HepG2 (cell line): ENCODE data around the gene CHEK1. TPM values are rescaled to one million over a fixed set of nuclear protein-coding genes. Genes with fewer than 3 reads are reported as not detected.
A peak's percentile ranks its signal among the peaks of the same experiment; 100 is the strongest.

ENCODE experiments used
- NR1H2 ChIP-seq: sonication (generic); formaldehyde crosslinking; IDR thresholded peaks from 2 replicates; pipeline ENCODE4 v1.8.1; 2022; ENCODE audit warnings: low read depth, missing genetic modification reagents, borderline replicate concordance
- SSRP1 ChIP-seq: IDR thresholded peaks from 2 replicates; pipeline ENCODE4 v1.6.1; 2016; ENCODE audit warnings: control low read depth
- ZBTB7A ChIP-seq: sonication (generic); formaldehyde crosslinking; IDR thresholded peaks from 2 replicates; pipeline ENCODE4 v1.8.0; 2022; ENCODE audit warnings: mild to moderate bottlenecking, missing genetic modification reagents
- ZNF20 ChIP-seq: sonication (generic); formaldehyde crosslinking; IDR thresholded peaks from 2 replicates; pipeline ENCODE4 v1.4.0; 2020; ENCODE audit warnings: mild to moderate bottlenecking, moderate library complexity, missing genetic modification reagents
- ZNF337 ChIP-seq: sonication (generic); formaldehyde crosslinking; IDR thresholded peaks from 2 replicates; pipeline ENCODE4 v1.5.1; 2020; ENCODE audit warnings: missing genetic modification reagents, low read depth, mild to moderate bottlenecking, borderline replicate concordance
- ZNF407 ChIP-seq: sonication (generic); formaldehyde crosslinking; IDR thresholded peaks from one replicate; pipeline ENCODE4 v1.5.1; 2020; ENCODE audit warnings: mild to moderate bottlenecking, missing genetic modification reagents; ENCODE audit errors: not compliant biosample characterization
- ZNF451 ChIP-seq: sonication (generic); formaldehyde crosslinking; IDR thresholded peaks from 2 replicates; pipeline ENCODE4 v1.5.0; 2020; ENCODE audit warnings: mild to moderate bottlenecking, missing genetic modification reagents
- ZSCAN29 ChIP-seq: sonication (generic); formaldehyde crosslinking; conservative IDR thresholded peaks from 2 replicates; pipeline ENCODE4 v1.4.0; 2020; ENCODE audit warnings: mild to moderate bottlenecking, missing genetic modification reagents
- polyA plus RNA-seq, 8 experiments: library from polyadenylated mRNA; depleted of rRNA in 3 of 8; stranded (reverse) in 7 of 8; unstranded in 1 of 8; fragments of >200 nt; fragmentation: Illumina TruSeq in 4 of 8; extraction: Trizol in 4 of 8; gene quantifications; 2 replicates each; pipeline versions ENCODE4 v1.2.1 to v1.2.3, GENCODE V29; 2011 to 2016; ENCODE audit warnings: low read depth in 4 of 8, missing spikeins in 1 of 8, mixed read lengths in 1 of 8; ENCODE audit not compliant: insufficient read depth in 1 of 8
- total RNA-seq, 5 experiments: library from RNA; depleted of rRNA; stranded (reverse); fragments of >200 nt; fragmentation: Illumina TruSeq; extraction: Trizol; gene quantifications; 2 replicates each; pipeline ENCODE4 v1.2.3, GENCODE V29; 2016; ENCODE audit warnings: low read depth in 1 of 5
- TF ChIP-seq, protein P1 (sequence below): sonication (generic); formaldehyde crosslinking; IDR thresholded peaks from 2 replicates; pipeline ENCODE4 v1.5.1; 2020; ENCODE audit warnings: mild to moderate bottlenecking, missing genetic modification reagents
- TF ChIP-seq, protein P2 (sequence below): sonication (generic); formaldehyde crosslinking; conservative IDR thresholded peaks from 2 replicates; pipeline ENCODE4 v1.4.0; 2020; ENCODE audit warnings: missing genetic modification reagents

The CHEK1 gene
- total and polyA plus RNA-seq, 2 of the 13 experiments (the other 11 are each of a cell fraction or from before 2014, with no cell fraction given): 17.8 to 83.2 TPM

DNA sequence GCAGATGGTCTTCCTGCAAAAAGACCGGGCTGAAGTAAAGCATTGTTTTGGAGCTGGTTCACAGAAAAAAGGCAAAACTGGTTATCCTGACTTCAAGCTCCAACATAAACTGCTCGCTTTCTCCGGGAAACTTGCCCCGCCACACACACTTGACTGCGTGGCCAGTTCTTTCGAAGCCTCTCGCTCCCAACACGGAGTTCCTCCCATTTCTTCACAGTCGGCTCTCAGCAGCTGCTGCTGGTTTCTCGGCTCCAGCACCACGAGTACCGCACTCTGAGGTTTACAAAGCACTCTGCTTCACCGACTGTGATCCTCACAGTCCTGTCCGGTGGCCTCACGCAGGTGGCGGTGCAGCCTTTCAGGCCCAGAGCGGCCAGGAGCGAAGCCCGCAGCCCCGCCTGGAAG lies 264 bp downstream of the CHEK1 start (continued):
- TF ChIP-seq ZNF407 (peak; percentile 35), NR1H2 (CRISPR knock-in tag) (0 out of 2 replicates have a peak, but pooled peaks have one; percentile 76), ZNF451 (peak; percentile 80; the same call in 1 of the 2 replicates), ZSCAN29 (no peak), ZBTB7A (CRISPR knock-in tag) (peak; percentile 80), ZNF337 (CRISPR knock-in tag) (peak; percentile 91; the same call in 1 of the 2 replicates), ZNF20 (CRISPR knock-in tag) (no peak), SSRP1 (peak; percentile 79; the same call in 1 of the 2 replicates)
- TF ChIP-seq, protein P1, sequence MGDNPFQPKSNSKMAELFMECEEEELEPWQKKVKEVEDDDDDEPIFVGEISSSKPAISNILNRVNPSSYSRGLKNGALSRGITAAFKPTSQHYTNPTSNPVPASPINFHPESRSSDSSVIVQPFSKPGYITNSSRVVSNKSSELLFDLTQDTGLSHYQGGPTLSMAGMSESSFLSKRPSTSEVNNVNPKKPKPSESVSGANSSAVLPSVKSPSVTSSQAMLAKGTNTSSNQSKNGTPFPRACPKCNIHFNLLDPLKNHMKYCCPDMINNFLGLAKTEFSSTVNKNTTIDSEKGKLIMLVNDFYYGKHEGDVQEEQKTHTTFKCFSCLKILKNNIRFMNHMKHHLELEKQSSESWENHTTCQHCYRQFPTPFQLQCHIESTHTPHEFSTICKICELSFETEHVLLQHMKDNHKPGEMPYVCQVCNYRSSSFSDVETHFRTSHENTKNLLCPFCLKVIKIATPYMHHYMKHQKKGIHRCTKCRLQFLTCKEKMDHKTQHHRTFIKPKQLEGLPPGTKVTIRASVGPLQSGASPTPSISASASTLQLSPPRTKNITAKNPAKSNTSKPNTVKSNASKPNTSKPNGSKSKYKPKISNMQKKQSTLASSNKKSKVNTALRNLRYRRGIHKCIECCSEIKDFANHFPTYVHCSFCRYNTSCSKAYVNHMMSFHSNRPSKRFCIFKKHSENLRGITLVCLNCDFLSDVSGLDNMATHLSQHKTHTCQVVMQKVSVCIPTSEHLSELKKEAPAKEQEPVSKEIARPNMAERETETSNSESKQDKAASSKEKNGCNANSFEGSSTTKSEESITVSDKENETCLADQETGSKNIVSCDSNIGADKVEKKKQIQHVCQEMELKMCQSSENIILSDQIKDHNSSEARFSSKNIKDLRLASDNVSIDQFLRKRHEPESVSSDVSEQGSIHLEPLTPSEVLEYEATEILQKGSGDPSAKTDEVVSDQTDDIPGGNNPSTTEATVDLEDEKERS (CRISPR knock-in tag): peak; percentile 85; the same call in 1 of the 2 replicates
- TF ChIP-seq, protein P2, sequence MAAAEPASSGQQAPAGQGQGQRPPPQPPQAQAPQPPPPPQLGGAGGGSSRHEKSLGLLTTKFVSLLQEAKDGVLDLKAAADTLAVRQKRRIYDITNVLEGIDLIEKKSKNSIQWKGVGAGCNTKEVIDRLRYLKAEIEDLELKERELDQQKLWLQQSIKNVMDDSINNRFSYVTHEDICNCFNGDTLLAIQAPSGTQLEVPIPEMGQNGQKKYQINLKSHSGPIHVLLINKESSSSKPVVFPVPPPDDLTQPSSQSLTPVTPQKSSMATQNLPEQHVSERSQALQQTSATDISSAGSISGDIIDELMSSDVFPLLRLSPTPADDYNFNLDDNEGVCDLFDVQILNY (CRISPR knock-in tag): no peak
